Spleen (tissue), 11 donors: ENCODE results near the gene ABCA2. TPM values are rescaled to one million over a fixed set of nuclear protein-coding genes. Genes with fewer than 3 reads are reported as not detected.

ENCODE experiments used
- DNase-seq: peaks from one replicate; pipeline ENCODE4 v3.0.0-alpha.2; 2020
- H3K27ac ChIP-seq, 8 donors: fragments of 200-600 bp; sonication (generic) in 7 of 8; 1 replicate in 4 of 8; 2 replicates in 4 of 8; pipeline versions ENCODE4 v1.5.0 to v1.8.0; 2016 to 2021; ENCODE audit warnings: inconsistent platforms in 4 of 8, mild to moderate bottlenecking in 4 of 8, moderate library complexity in 1 of 8
- H3K27me3 ChIP-seq, 7 donors: fragments of 200-600 bp; sonication (generic) in 6 of 7; replicated peaks in 1 of 7; 1 replicate in 4 of 7; 2 replicates in 3 of 7; pipeline versions ENCODE4 v1.5.0 to v1.8.0; 2016 to 2021; ENCODE audit warnings: inconsistent platforms in 3 of 7, mild to moderate bottlenecking in 1 of 7
- H3K36me3 ChIP-seq, 6 donors: fragments of 200-600 bp; sonication (generic) in 5 of 6; 1 replicate in 4 of 6; 2 replicates in 2 of 6; pipeline versions ENCODE4 v1.5.0 to v1.8.0; 2016 to 2021; ENCODE audit warnings: inconsistent platforms in 2 of 6
- H3K4me1 ChIP-seq, 6 donors: fragments of 200-600 bp; sonication (generic) in 5 of 6; 1 replicate in 3 of 6; 2 replicates in 3 of 6; pipeline versions ENCODE4 v1.5.0 to v1.8.0; 2016 to 2021; ENCODE audit warnings: inconsistent platforms in 3 of 6
- H3K4me3 ChIP-seq, 8 donors: fragments of 200-600 bp; sonication (generic) in 7 of 8; 1 replicate in 4 of 8; 2 replicates in 4 of 8; pipeline versions ENCODE4 v1.5.0 to v1.8.0; 2016 to 2021; ENCODE audit warnings: inconsistent platforms in 4 of 8, mild to moderate bottlenecking in 4 of 8, moderate library complexity in 2 of 8
- H3K9me3 ChIP-seq, 8 donors: fragments of 200-600 bp; sonication (generic) in 7 of 8; 1 replicate in 4 of 8; 2 replicates in 4 of 8; pipeline versions ENCODE4 v1.5.0 to v1.8.0; 2016 to 2021; ENCODE audit warnings: inconsistent platforms in 4 of 8
- POLR2A ChIP-seq, 3 donors: fragments of 450-650 bp; IDR thresholded peaks; one replicate each; pipeline ENCODE4 v1.5.1; 2017; ENCODE audit warnings: antibody characterized with exemption in 3 of 3, mild to moderate bottlenecking in 1 of 3
- POLR2AphosphoS5 ChIP-seq, 3 donors: sonication (generic); formaldehyde crosslinking; IDR thresholded peaks; one replicate each; pipeline ENCODE4 v1.5.1; 2017; ENCODE audit warnings: antibody characterized with exemption in 3 of 3
- WGBS, 5 donors: extraction: QIAGEN DNeasy Blood & Tissue Kit in 3 of 5; methylation state at CpG; one replicate each; pipeline versions ENCODE4 v1.1.5 to v1.1.7; 2013 to 2018; 5-methylcytosine and 5-hydroxymethylcytosine counted together
- intact Hi-C: fragments of 100-400 bp; cut with DNase I; formaldehyde crosslinking; loops from one replicate; pipeline ENCODE4 v1.15.0; 2023; ENCODE audit warnings: low total_unique reads
- polyA plus RNA-seq, 3 donors: library from polyadenylated mRNA; stranded (reverse); fragments of 200-250 nt; gene quantifications; one replicate each; pipeline ENCODE4 v1.2.1, GENCODE V29; 2013
- total RNA-seq, 7 donors: library from RNA; depleted of rRNA in 3 of 7; stranded (reverse); fragments of >200 nt in 3 of 7; fragmentation: NEBNext Ultra II Directional in 4 of 7; extraction: Animal tissue kit (Norgen Biotek cat#: 25700) in 4 of 7; gene quantifications; one replicate each; pipeline versions ENCODE4 v1.1.0 to v1.2.1, GENCODE V29; 2016 to 2021
- TF ChIP-seq, protein P1 (sequence below), 11 experiments: fragments of 200-600 bp in 7 of 11; fragments of 450-650 bp in 4 of 11; sonication (generic) in 4 of 11; IDR thresholded peaks in 8 of 11; conservative IDR thresholded peaks in 3 of 11; 1 replicate in 7 of 11; 2 replicates in 4 of 11; pipeline versions ENCODE4 v1.4.0 to v1.8.0; 2016 to 2021; ENCODE audit warnings: antibody characterized with exemption in 11 of 11, inconsistent platforms in 4 of 11, mild to moderate bottlenecking in 1 of 11
- donor health status: healthy with polysubstance abuse.
- donor health status: DM: no; HTN: no; CAD: no; lungs with moderate emphysema.
- donor health status: DM: no; HTN: no; CAD: no.
- donor health status: Bipolar disorder and iron deficiency.
- donor health status: healthy.
- donor health status: DM: no; HTN: no; CAD: no.
- donor health status: DM: yes; HTN: yes; CAD: no.

Gene ABCA2
- total and polyA plus RNA-seq, 10 donors: 11.9 to 97.5 (median 53.2) TPM

DNA sequence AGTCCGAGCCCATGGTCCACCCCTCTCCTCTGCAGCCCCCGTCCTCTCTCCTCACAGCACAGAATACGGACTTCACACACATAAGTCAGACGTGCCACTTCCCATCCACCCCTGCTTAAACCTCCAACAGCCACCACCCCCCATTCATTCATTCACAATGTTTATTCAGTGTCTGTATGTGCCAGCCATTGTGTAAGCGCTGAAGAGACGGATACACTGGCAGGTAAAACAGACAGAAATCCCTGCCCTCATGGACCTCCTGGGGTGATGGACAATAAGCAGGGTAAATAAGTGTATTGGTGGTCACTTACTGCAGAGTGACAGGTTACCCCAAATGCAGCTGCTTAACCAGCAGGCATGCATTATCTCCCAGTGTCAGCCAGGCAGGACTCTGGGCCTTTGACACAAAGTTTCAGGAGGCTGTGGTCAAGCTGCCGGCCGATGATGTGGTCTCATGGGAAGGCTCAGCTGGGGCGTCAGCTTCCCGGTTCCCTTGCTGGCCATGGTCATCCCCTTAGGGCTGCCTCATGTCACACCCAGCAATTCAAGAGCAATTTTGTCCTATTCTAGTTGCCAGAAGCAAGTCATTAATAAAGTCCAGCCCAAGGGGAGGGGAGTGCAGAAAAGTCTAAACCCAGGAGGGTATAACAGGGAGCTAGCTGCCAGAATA is 37.7 kb downstream of the ABCA2 start:
- peaks cover 0 to 21% (median 4%) of the 10 kb centered on the region in 6 donors for H3K36me3 ChIP-seq
- WGBS, 5 donors: 79 to 93% (median 92%) methylated on average over 10 of the region's 10 CpGs
- H3K27ac ChIP-seq: peak overlapping the region in 2 of 8 donors; percentile 94
- no peak for DNase-seq
- peaks cover under 1 to 30% (median 11%) of the 10 kb centered on the region in 7 donors for H3K27me3 ChIP-seq
- intact Hi-C loops: no loop called here
- no peaks in the 10 kb centered on the region for H3K9me3 ChIP-seq
- H3K4me1 ChIP-seq: peaks cover 9 to 49% (median 43%) of the 10 kb centered on the region in 6 donors
- TF ChIP-seq, protein P1, sequence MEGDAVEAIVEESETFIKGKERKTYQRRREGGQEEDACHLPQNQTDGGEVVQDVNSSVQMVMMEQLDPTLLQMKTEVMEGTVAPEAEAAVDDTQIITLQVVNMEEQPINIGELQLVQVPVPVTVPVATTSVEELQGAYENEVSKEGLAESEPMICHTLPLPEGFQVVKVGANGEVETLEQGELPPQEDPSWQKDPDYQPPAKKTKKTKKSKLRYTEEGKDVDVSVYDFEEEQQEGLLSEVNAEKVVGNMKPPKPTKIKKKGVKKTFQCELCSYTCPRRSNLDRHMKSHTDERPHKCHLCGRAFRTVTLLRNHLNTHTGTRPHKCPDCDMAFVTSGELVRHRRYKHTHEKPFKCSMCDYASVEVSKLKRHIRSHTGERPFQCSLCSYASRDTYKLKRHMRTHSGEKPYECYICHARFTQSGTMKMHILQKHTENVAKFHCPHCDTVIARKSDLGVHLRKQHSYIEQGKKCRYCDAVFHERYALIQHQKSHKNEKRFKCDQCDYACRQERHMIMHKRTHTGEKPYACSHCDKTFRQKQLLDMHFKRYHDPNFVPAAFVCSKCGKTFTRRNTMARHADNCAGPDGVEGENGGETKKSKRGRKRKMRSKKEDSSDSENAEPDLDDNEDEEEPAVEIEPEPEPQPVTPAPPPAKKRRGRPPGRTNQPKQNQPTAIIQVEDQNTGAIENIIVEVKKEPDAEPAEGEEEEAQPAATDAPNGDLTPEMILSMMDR (IDR thresholded peaks at IDR 0.05 in 8 of 11, conservative IDR thresholded peaks at IDR 0.05 in 3 of 11): no peak
- TF ChIP-seq POLR2A (IDR thresholded peaks at IDR 0.05): no peak
- no peak for TF ChIP-seq POLR2AphosphoS5 (IDR thresholded peaks at IDR 0.05)
- no peak overlapping the region for H3K4me3 ChIP-seq

DNA sequence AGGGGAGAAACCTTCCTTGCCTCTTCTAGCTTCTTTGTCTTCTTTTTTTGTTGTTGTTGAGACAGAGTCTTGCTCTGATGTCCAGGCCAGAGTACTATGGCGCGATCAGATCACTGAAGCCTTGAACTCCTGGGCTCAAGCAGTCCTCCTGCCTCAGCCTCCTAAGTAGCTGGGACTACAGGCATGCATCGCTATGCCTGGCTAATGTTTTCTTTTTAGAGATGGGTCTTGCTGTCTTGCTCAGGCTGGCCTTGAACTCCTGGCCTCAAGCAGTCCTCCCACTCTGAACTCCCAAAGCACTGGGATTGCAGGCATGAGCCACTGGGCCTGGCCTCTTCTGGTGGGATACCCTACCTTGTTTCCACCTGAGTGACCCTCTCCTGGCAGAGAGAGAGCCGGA is 39.2 kb downstream of the ABCA2 start:
- peaks cover 5 to 34% (median 23%) of the 10 kb centered on the region in 7 donors for H3K27me3 ChIP-seq
- TF ChIP-seq, protein P1 (IDR thresholded peaks at IDR 0.05 in 8 of 11, conservative IDR thresholded peaks at IDR 0.05 in 3 of 11): no peak
- no peak for TF ChIP-seq POLR2A (IDR thresholded peaks at IDR 0.05)
- DNase-seq: no peak
- H3K27ac ChIP-seq: no peak overlapping the region
- intact Hi-C loops: no loop called here
- peaks cover 9 to 46% (median 37%) of the 10 kb centered on the region in 6 donors for H3K4me1 ChIP-seq
- peaks cover 0 to 8% (median 2%) of the 10 kb centered on the region in 6 donors for H3K36me3 ChIP-seq
- no peak overlapping the region for H3K4me3 ChIP-seq
- H3K9me3 ChIP-seq: no peaks in the 10 kb centered on the region
- 94 to 99% (median 96%) methylated on average over 4 of the region's 4 CpGs for WGBS, 5 donors

DNA sequence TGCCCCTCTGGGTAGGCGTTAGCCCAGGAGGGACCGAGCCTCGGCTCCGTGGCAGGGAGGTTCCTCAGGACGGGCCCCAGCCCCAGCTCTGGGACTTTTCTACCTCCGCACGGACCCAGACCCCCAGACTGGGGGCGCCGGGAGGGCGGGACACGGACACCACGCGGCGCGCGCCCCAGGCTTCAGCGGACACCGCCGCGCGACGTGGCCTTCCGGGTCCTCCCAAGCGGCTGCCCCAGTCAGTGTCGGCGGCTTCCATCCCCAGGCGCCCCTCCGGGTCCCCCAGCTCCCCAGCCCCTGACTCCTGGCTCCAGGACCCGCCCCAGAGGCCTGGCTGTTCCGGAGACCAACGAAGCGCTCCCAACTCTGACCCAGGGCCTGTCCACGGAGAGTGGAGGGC is 42.2 kb downstream of the ABCA2 start:
- Histone ChIP-seq H3K27me3 (peaks cover 5 to 60% (median 26%) of the 10 kb centered on the region in 7 donors), H3K36me3 (no peaks in the 10 kb centered on the region), H3K27ac (no peak overlapping the region), H3K4me1 (peaks cover 0 to 36% (median 26%) of the 10 kb centered on the region in 6 donors), H3K4me3 (peak overlapping the region in 1 of 8 donors; percentile 21), H3K9me3 (no peaks in the 10 kb centered on the region)
- no peak for DNase-seq
- WGBS, 5 donors: 26 to 37% (median 28%) methylated on average over 9 to 33 of the region's 33 CpGs
- intact Hi-C loops: no loop called here
- no peak for TF ChIP-seq POLR2A (IDR thresholded peaks at IDR 0.05)
- no peak for TF ChIP-seq POLR2AphosphoS5 (IDR thresholded peaks at IDR 0.05)
- TF ChIP-seq, protein P1 (IDR thresholded peaks at IDR 0.05 in 8 of 11, conservative IDR thresholded peaks at IDR 0.05 in 3 of 11): no peak

DNA sequence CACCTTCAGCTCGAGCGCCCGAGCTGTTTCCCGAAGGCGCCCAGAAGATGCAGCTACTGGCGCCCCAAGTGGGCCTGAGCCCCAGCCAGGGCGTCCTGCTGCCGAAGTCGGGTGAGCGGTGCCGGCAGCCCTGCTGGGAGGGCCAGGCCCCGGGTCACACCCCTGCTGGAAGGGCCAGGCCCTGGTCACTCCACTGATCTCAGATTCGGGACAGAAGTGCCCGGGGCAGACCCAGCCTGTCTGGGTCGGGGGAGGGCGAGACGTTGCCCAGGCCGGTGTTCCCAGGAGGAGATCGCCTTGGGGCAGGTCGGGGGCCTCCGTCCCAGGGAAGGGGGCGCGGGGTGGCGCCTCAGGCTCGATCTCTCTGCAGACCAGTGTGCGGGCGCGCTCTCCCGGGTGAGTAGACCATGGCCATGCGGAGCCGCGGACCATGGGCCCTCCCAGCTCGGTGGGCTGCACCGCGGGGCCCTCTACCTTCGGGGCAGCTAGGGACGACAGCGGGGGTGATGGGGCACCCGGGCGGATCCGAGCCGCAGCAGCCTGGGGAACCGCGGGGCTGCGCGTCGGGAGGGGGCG is 42.9 kb downstream of the ABCA2 start:
- Histone ChIP-seq H3K9me3 (no peaks in the 10 kb centered on the region), H3K36me3 (no peaks in the 10 kb centered on the region), H3K27ac (no peak overlapping the region), H3K27me3 (peaks cover 5 to 60% (median 26%) of the 10 kb centered on the region in 7 donors), H3K4me3 (peak overlapping the region in 2 of 8 donors; percentile 5 to 21), H3K4me1 (peaks cover 0 to 44% (median 30%) of the 10 kb centered on the region in 6 donors)
- WGBS, 5 donors: 9 to 16% (median 13%) methylated on average over 5 to 48 of the region's 48 CpGs
- TF ChIP-seq POLR2AphosphoS5 (IDR thresholded peaks at IDR 0.05): peak in 2 of 3 donors; percentile 8 to 37
- TF ChIP-seq, protein P1 (IDR thresholded peaks at IDR 0.05 in 8 of 11, conservative IDR thresholded peaks at IDR 0.05 in 3 of 11): no peak
- intact Hi-C loops: no loop called here
- no peak for DNase-seq
